Activated CD4-positive, CD25-positive, alpha-beta regulatory T cell (primary cell): ENCODE measurements around the gene GPSM3.
"Not testable (repeated sequence)": the region's sequence is repeated elsewhere in the genome, so short reads cannot be mapped to it uniquely, and the experiment has no call there.

Experiments
- DNase-seq, 4 experiments: peaks; one replicate each; lab custom pipeline; 2025; lab: John Stamatoyannopoulos, UW

The GPSM3 gene

GRCh38 chr6:32187009-32187709, 5.3 kb downstream of the GPSM3 start:
- no peak for DNase-seq

- DNase-seq, result not testable (repeated sequence)
These were observed 6.1 kb downstream of the GPSM3 start for GRCh38 chr6:32186151-32186840.

GRCh38 chr6:32185681-32186131, 6.7 kb downstream of the GPSM3 start:
- DNase-seq, result peak in 2 of 4 experiments; percentile 14 to 26

GRCh38 chr6:32184084-32184640, 8.3 kb downstream of the GPSM3 start, which contains the start of gene AGER:
Gene AGER, minus strand, starts transcription at chr6:32184253. Its CDS starts 31 bp downstream, at chr6:32184222.
- no peak for DNase-seq

GRCh38 chr6:32183483-32184083, 8.9 kb downstream of the GPSM3 start:
- no peak for DNase-seq

GRCh38 chr6:32183030-32183429, 9.4 kb downstream of the GPSM3 start:
- DNase-seq, result no peak

GRCh38 chr6:32182555-32182981, 9.9 kb downstream of the GPSM3 start:
- DNase-seq, result no peak

GRCh38 chr6:32181915-32182529, 10.4 kb downstream of the GPSM3 start:
- DNase-seq, result no peak

- no peak for DNase-seq
These were observed 11.2 kb downstream of the GPSM3 start for GRCh38 chr6:32181148-32181702.

- DNase-seq, result no peak
These were observed 12.6 kb downstream of the GPSM3 start for GRCh38 chr6:32179766-32180405.

- DNase-seq, result no peak
These were observed 13.6 kb downstream of the GPSM3 start for GRCh38 chr6:32178547-32179440.

GRCh38 chr6:32177788-32178546, 14.5 kb downstream of the GPSM3 start, which contains the start of gene RNF5:
Gene RNF5, plus strand, starts transcription at chr6:32178405. Its CDS starts 107 bp downstream, at chr6:32178512.
- DNase-seq, result peak; percentile 75 to 89 (median 83)

- DNase-seq, result no peak
These were observed 15.2 kb downstream of the GPSM3 start for GRCh38 chr6:32177183-32177787.

GRCh38 chr6:32176476-32177182, 15.8 kb downstream of the GPSM3 start:
- no peak for DNase-seq

GRCh38 chr6:32175711-32176475, 16.6 kb downstream of the GPSM3 start, which contains the start of gene AGPAT1:
Gene AGPAT1, minus strand, starts transcription at chr6:32176084. Its CDS starts 4,588 bp downstream, at chr6:32171496.
- peak; percentile 86 to 94 (median 90) for DNase-seq

- DNase-seq, result no peak
These were observed 17.1 kb downstream of the GPSM3 start for GRCh38 chr6:32175322-32175710.

GRCh38 chr6:32174416-32174815, 18.0 kb downstream of the GPSM3 start:
- no peak for DNase-seq
